Activated T-cell treated with anti-CD3 and anti-CD28 coated beads, Interleukin-2, amount 50 U/mL, for 48 hours (primary cell): ENCODE data around the gene DSC2.
"Not testable (repeated sequence)": the region's sequence is repeated elsewhere in the genome, so short reads cannot be mapped to it uniquely, and the experiment has no call there.

ENCODE experiments used
- DNase-seq, 2 experiments: peaks; one replicate each; pipeline ENCODE4 v3.0.0-alpha.2; 2020

Gene DSC2

GRCh38 chr18:31102025-31102684 lies at the start of gene DSC2:
TSS of gene DSC2 (minus strand) at chr18:31102421. CDS start at chr18:31101971, 450 bp downstream.
- DNase-seq, result no peak

GRCh38 chr18:31149351-31149750 lies 47.1 kb upstream of the DSC2 start:
- DNase-seq, result no peak

GRCh38 chr18:31148600-31148999 lies 46.4 kb upstream of the DSC2 start:
- DNase-seq, result no peak

- no peak for DNase-seq
Measured at GRCh38 chr18:31146809-31147208, 44.6 kb upstream of the DSC2 start.

DNA sequence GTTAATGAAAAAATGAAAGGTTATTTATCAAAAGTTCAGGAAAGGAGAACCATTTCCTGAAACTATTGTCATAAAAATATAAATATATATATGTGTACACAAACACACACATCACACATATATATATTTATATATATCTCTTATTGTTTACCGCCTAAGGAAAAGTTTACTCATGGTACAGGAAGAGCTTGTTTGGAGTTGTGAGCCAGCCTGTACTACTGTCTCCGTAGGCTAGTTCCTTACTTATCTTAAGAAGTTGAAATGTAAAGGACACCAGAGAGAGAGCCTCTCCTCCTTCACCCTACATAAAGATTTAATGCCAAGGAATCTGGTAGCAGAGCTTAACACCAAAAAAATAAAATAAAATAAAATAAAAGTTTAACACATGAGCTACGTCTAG lies 40.8 kb upstream of the DSC2 start:
- DNase-seq, result no peak

DNA sequence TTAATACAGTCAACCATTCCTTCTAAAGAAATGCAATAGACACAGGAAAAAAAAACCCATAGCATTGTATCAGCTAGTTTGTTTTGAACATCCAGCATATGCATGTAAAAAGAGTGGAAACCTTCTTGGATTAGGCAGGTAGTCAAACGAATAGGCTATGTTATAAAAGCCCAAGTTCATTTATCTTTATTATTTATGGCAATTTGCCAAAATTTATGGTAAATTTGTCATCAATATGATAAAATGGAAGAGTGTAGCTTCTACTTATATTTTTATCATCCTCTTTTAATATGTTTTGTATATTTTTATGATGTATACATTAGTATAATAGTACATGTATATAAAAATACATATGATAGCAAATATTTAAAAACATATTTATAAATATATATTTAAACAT lies 36.5 kb upstream of the DSC2 start:
- no peak for DNase-seq

DNA sequence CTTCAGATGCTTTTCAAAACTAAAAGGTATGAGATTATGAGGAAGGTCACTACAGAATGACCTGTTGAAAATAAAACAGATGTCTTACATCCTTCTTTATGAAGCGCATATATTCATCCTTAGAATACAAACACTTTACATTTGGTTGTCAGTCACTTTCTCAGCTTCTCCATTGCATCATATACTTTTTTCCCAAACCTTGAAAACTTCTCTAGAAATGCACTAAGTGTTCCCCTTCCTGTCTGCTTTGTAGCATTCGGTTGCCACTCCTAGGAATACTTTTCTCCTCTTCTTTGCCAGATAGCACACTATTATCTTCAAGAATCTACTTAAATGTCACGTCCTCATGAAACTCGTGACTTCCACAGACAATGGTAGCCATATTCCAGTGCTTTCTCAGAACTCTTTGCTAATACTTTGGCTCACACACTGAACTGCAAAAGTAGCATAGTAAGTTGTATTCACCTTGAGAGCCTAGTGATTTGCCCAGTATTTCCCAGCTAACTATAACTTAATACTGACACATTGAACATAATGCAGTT lies 32.8 kb upstream of the DSC2 start:
- no peak for DNase-seq

DNA sequence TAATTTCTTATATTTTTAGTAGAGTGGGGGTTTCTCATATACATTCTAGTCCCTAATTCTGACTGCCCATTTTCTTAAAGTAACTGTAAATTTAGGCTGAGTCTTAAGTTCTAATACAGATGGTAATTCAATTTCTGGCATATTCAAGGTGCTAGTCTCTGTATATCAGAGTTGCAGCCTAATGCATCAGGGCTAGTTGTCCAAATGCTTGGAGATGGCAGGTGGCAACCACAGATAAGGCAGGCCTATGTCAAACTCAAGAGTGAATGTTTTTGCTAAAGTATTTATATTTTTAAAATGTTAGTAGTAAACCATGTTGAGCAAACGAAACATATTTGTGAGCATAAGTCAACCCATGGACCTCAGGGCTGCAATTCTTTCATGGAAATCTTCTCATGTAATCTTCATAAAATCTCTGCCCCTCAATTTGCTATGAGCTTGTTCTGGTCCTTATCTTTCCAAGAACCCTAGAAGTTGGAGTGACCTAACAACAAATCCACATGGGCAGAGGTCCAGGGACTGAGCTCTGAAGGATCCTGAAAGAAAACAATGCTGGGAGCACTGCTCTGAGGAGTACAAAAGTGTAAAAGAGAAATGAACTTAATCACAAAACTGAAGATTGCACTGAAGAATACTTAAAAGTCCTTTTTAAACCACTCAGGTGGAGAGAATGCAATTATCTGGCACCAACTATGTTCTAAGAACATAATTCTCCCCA lies 27.3 kb upstream of the DSC2 start:
- no peak for DNase-seq

DNA sequence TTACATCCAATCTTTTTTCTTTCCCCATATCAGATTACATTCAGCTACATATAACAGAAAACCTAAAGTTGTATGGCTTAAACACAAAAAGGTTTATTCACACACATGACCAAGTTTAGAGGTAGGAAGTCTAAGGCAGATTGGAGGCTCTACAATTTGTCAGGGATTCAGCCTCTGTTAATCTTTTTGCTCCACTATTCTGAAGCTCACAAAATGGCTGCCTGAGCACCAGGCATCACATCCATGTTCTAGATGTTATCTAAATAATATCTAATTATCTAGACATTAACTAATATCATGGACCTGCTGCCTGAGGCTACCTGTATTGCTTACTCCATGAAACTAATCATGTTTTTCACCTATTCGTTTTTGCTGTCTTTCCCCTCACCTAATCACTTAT lies 23.7 kb upstream of the DSC2 start:
- DNase-seq, result no peak

- not testable (repeated sequence) for DNase-seq
Measured at GRCh38 chr18:31123125-31123524, 20.9 kb upstream of the DSC2 start.

DNA sequence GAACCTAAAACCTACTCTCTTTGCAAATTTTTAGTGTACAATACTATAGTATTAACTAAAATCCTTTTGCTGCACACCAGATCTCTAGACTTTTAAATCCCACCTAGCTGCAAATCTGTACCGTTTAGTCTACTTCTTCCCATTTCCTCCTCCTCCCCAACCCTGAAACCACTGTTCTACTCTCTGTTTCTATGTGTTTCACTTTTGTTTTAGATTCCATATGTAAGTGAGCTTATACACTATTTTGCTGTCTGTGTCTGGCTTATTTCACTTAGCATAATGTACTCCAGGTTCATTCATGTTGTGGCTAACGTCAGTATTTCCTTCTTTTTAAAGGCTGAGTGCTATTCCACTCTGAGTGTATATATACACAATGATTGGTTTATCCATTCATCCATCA lies 18.4 kb upstream of the DSC2 start:
- no peak for DNase-seq

GRCh38 chr18:31116853-31117595 lies 14.8 kb upstream of the DSC2 start:
- DNase-seq, result no peak

- no peak for DNase-seq
Measured at GRCh38 chr18:31112804-31113203, 10.6 kb upstream of the DSC2 start.

- no peak for DNase-seq
Measured at GRCh38 chr18:31105733-31106132, 3.5 kb upstream of the DSC2 start.

- no peak for DNase-seq
Measured at GRCh38 chr18:31104444-31104843, 2.2 kb upstream of the DSC2 start.

DNA sequence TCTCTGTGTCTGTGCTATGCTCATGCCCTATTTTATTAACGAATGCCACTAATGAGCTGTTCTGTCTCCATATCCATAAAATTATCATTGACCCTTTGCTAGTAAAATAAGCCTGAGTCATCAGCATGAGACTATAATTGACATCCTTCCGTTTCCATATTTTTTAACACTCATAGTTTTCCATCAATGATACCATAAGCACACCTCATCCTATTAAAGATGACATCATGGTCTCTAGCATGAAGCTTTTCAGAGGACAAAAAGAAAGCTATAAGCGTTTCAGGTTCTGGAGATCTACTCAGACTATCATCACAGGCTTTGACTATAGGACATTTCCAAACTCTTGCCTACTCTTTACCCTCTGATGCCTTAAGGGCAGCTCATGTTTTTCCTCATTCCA lies 1.2 kb upstream of the DSC2 start:
- DNase-seq, result no peak

GRCh38 chr18:31102941-31103340 lies 720 bp upstream of the DSC2 start:
- DNase-seq, result no peak

DNA sequence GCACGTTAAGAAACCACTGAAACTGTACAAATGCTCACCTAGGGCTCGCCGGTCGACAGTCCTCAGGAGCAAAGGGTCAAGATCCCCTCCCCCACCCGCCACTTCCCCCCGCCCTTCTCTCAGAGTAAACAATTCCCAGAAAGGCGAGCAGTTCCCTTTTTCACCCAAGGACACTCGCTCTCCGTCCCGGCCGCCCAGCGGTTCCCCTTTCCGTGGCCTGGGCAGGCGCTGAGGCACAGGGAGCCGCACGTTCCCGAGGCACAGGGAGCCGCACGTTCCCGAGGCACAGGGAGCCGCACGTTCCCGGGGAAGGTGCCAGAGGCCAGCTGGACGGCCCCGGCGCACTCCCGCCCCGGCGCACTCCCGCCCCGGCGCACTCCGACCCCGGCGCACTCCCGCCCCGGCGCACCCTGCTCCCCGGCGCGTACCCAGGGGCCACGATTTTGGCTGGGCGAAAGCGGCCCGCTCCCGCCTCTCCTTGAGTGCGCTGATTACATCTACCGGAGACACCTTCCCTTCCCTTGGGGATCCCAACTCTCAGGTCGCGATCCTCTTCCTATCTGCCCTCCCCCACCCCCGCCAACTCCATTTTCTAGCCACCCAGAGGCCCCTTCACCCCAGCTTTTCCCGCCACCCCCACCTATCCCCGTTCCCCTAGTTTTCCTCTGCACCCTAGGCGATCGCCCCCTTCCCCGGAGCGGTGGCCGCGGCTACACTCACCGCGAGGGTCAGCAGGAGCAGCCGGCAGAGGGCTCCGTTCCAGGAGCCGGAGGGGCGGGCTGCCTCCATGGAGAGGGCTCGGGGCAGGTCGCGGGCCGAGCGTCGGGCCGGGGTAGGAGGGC lies 817 bp downstream of the DSC2 start:
- no peak for DNase-seq

- DNase-seq, result no peak
Measured at GRCh38 chr18:31100436-31101182, 1.6 kb downstream of the DSC2 start.

- DNase-seq, result no peak
Measured at GRCh38 chr18:31099450-31100230, 2.6 kb downstream of the DSC2 start.

GRCh38 chr18:31098878-31099277 lies 3.3 kb downstream of the DSC2 start:
- no peak for DNase-seq
